Loucy (cell line): ENCODE results near the gene ADAMTS14.

ENCODE experiments used
- H2AFZ ChIP-seq: fragments of 200-600 bp; sonication (generic); 2 replicates; pipeline ENCODE4 v1.6.0; 2016; ENCODE audit warnings: antibody characterized with exemption, mild to moderate bottlenecking, low read length, moderate library complexity
- H3F3A ChIP-seq: fragments of 200-600 bp; 2 replicates; pipeline ENCODE4 v1.6.0; 2016; ENCODE audit warnings: antibody characterized with exemption, low read depth, mild to moderate bottlenecking
- H3K27me3 ChIP-seq: fragments of 200-600 bp; sonication (generic); 2 replicates; pipeline ENCODE4 v1.6.1; 2014; ENCODE audit warnings: low read length, mild to moderate bottlenecking; ENCODE audit not compliant: insufficient read depth, poor library complexity, severe bottlenecking
- H3K36me3 ChIP-seq: fragments of 200-600 bp; sonication (generic); 2 replicates; pipeline ENCODE4 v1.6.1; 2016; ENCODE audit warnings: low read length; ENCODE audit not compliant: insufficient read depth
- H3K4me1 ChIP-seq: fragments of 200-600 bp; sonication (generic); 2 replicates; pipeline ENCODE4 v1.5.1; 2014; ENCODE audit warnings: low read length, mild to moderate bottlenecking; ENCODE audit not compliant: insufficient read depth, poor library complexity, severe bottlenecking
- H3K4me2 ChIP-seq: fragments of 200-600 bp; sonication (generic); 2 replicates; pipeline ENCODE4 v1.6.0; 2014; ENCODE audit warnings: antibody characterized with exemption, low read length, low read depth, mild to moderate bottlenecking; ENCODE audit not compliant: poor library complexity, severe bottlenecking
- H3K4me3 ChIP-seq: fragments of 200-600 bp; sonication (generic); 2 replicates; pipeline ENCODE4 v1.5.1; 2014; ENCODE audit warnings: low read length, mild to moderate bottlenecking, mixed read lengths; ENCODE audit not compliant: poor library complexity, severe bottlenecking
- H3K79me2 ChIP-seq: fragments of 200-600 bp; sonication (generic); 2 replicates; pipeline ENCODE4 v1.6.1; 2014; ENCODE audit warnings: low read length; ENCODE audit not compliant: insufficient read depth
- H3K9ac ChIP-seq: fragments of 200-600 bp; sonication (generic); 2 replicates; pipeline ENCODE4 v1.6.0; 2014; ENCODE audit warnings: mild to moderate bottlenecking, low read depth, low read length, moderate library complexity; ENCODE audit not compliant: poor library complexity, severe bottlenecking
- H3K9me2 ChIP-seq: fragments of 200-600 bp; sonication (generic); replicated peaks from 2 replicates; pipeline ENCODE4 v1.6.1; 2016; ENCODE audit warnings: low read depth, low read length, mixed read lengths
- H3K9me3 ChIP-seq: fragments of 200-600 bp; sonication (generic); 2 replicates; pipeline ENCODE4 v1.6.1; 2014; ENCODE audit warnings: mild to moderate bottlenecking, antibody characterized with exemption, low read length, low read depth; ENCODE audit not compliant: insufficient read depth
- H4K20me1 ChIP-seq: fragments of 200-600 bp; sonication (generic); 2 replicates; pipeline ENCODE4 v1.6.0; 2014; ENCODE audit warnings: antibody characterized with exemption, low read length, mild to moderate bottlenecking; ENCODE audit not compliant: insufficient read depth, poor library complexity, severe bottlenecking
- CTCF ChIP-seq: fragments of 200-600 bp; sonication (generic); conservative IDR thresholded peaks from 2 replicates; pipeline ENCODE4 v1.5.1; 2014; ENCODE audit warnings: mild to moderate bottlenecking, antibody characterized with exemption, low read length
- EZH2phosphoT487 ChIP-seq: fragments of 200-600 bp; IDR thresholded peaks from 2 replicates; pipeline ENCODE4 v1.6.1; 2018; ENCODE audit warnings: antibody characterized with exemption, mild to moderate bottlenecking, moderate library complexity, borderline replicate concordance

Gene ADAMTS14

GRCh38 chr10:70738761-70739121, 66.4 kb downstream of the ADAMTS14 start:
- H4K20me1 ChIP-seq, result no peaks in the 10 kb centered on the region
- no peaks in the 10 kb centered on the region for H3K27me3 ChIP-seq
- no peak overlapping the region for H3K9ac ChIP-seq
- H3K4me2 ChIP-seq, result no peak overlapping the region
- no peaks in the 10 kb centered on the region for H3F3A ChIP-seq
- no peaks in the 10 kb centered on the region for H3K4me1 ChIP-seq
- H3K4me3 ChIP-seq, result no peak overlapping the region
- TF ChIP-seq CTCF (0 out of 2 replicates have a peak, but pooled peaks have one; percentile 5), EZH2phosphoT487 (no peak)
- H3K9me2 ChIP-seq, result no peaks in the 10 kb centered on the region
- H3K79me2 ChIP-seq, result no peaks in the 10 kb centered on the region
- no peak overlapping the region for H2AFZ ChIP-seq
- H3K36me3 ChIP-seq, result no peaks in the 10 kb centered on the region
- H3K9me3 ChIP-seq, result no peaks in the 10 kb centered on the region

GRCh38 chr10:70740406-70741288, 68.3 kb downstream of the ADAMTS14 start:
- H4K20me1 ChIP-seq, result no peaks in the 10 kb centered on the region
- H3K79me2 ChIP-seq, result no peaks in the 10 kb centered on the region
- H3K9me2 ChIP-seq, result no peaks in the 10 kb centered on the region
- H3K4me2 ChIP-seq, result no peak overlapping the region
- H3K4me3 ChIP-seq, result no peak overlapping the region
- H3K9ac ChIP-seq, result no peak overlapping the region
- no peaks in the 10 kb centered on the region for H3F3A ChIP-seq
- H3K27me3 ChIP-seq, result no peaks in the 10 kb centered on the region
- H3K9me3 ChIP-seq, result no peaks in the 10 kb centered on the region
- no peak overlapping the region for H2AFZ ChIP-seq
- H3K4me1 ChIP-seq, result no peaks in the 10 kb centered on the region
- H3K36me3 ChIP-seq, result no peaks in the 10 kb centered on the region
- TF ChIP-seq CTCF, result no peak
- no peak for TF ChIP-seq EZH2phosphoT487

GRCh38 chr10:70742537-70743429, 70.5 kb downstream of the ADAMTS14 start:
- Histone ChIP-seq H3K9me2 (no peaks in the 10 kb centered on the region), H3K27me3 (no peaks in the 10 kb centered on the region), H3K4me2 (no peak overlapping the region), H3F3A (no peaks in the 10 kb centered on the region), H3K4me3 (no peak overlapping the region), H3K36me3 (no peaks in the 10 kb centered on the region), H3K9me3 (no peaks in the 10 kb centered on the region), H2AFZ (no peak overlapping the region), H4K20me1 (no peaks in the 10 kb centered on the region), H3K9ac (no peak overlapping the region), H3K79me2 (no peaks in the 10 kb centered on the region), H3K4me1 (no peaks in the 10 kb centered on the region)
- TF ChIP-seq EZH2phosphoT487 (no peak), CTCF (no peak)
